ENCODE data around the gene BABAM2. TPM values are rescaled to one million over a fixed set of nuclear protein-coding genes. Genes with fewer than 3 reads are reported as not detected.
A peak's percentile ranks its signal among the peaks of the same experiment; 100 is the strongest.

Gene BABAM2
- total and polyA plus RNA-seq, 2 of the 4 experiments (the other 2 are of a cell fraction), result 20.9 to 23.1 TPM

- Histone ChIP-seq H3K4me2 (ENCODE audit: low read depth, low read length) (no peak overlapping the region), H2AK9ac (replicated peaks; ENCODE audit: low read depth, low read length, poor library complexity) (peak overlapping the region; percentile 19), H3K79me1 (ENCODE audit: low read depth in 1 of 2, low read length in 2 of 2) (peaks cover 0 to 5% of the 10 kb centered on the region in 2 experiments; a peak in 1 of 4 replicates), H3K27ac (ENCODE audit: insufficient read depth, low read length) (no peak overlapping the region), H3K36me3 (ENCODE audit: control insufficient read depth, insufficient read depth, low read length) (peaks cover 4% of the 10 kb centered on the region; the same call in 1 of the 2 replicates), H2AK5ac (ENCODE audit: low read depth, low read length) (no peak overlapping the region), H4K8ac (ENCODE audit: low read depth in 2 of 2, low read length in 2 of 2) (no peak overlapping the region), H3K27me3 (ENCODE audit: control insufficient read depth, insufficient read depth, low read length) (no peaks in the 10 kb centered on the region), H3K4ac (ENCODE audit: low read depth, low read length) (no peak overlapping the region), H4K20me1 (ENCODE audit: insufficient read depth, low read length) (no peaks in the 10 kb centered on the region), H3K14ac (replicated peaks; ENCODE audit: low read depth, low read length) (no peak overlapping the region), H3K9me1 (ENCODE audit: insufficient read depth, low read length) (peaks cover 6% of the 10 kb centered on the region; the same call in 1 of the 2 replicates), H3K23ac (ENCODE audit: low read depth, low read length) (no peak overlapping the region), H2BK15ac (ENCODE audit: low read depth, low read length) (no peak overlapping the region), H2BK20ac (ENCODE audit: low read depth, low read length) (no peak overlapping the region), H3K9ac (ENCODE audit: low read depth, low read length) (no peak overlapping the region), H2AFZ (replicated peaks; ENCODE audit: low read length, poor library complexity) (no peak overlapping the region), H4K91ac (ENCODE audit: insufficient read depth, low read depth, low read length) (no peak overlapping the region), H2BK5ac (ENCODE audit: low read depth, low read length, poor library complexity, severe bottlenecking) (no peak overlapping the region), H3K56ac (ENCODE audit: extremely low read depth, insufficient read depth, low read length) (no peak overlapping the region), H4K5ac (ENCODE audit: low read depth, low read length) (no peak overlapping the region), H3K4me1 (ENCODE audit: control insufficient read depth, insufficient read depth, low read length) (no peaks in the 10 kb centered on the region; the same call in 1 of the 2 replicates), H3K4me3 (ENCODE audit: insufficient read depth, low read depth, low read length) (no peak overlapping the region), H3K9me3 (ENCODE audit: control insufficient read depth, insufficient read depth, low read length) (no peaks in the 10 kb centered on the region), H3K18ac (ENCODE audit: low read depth, low read length) (no peak overlapping the region), H2BK120ac (ENCODE audit: low read depth, low read length) (no peak overlapping the region)
- no peak for DNase-seq
- dilution Hi-C loops (cut with HindIII; ENCODE audit: low sequenced_read_pairs, unreplicated experiment) (no loop called here), intact Hi-C loops (cut with micrococcal nuclease) (no loop called here), in situ Hi-C loops (cut with MboI; ENCODE audit: low sequenced_read_pairs) (no loop called here)
- ATAC-seq (ENCODE audit: low read depth), result no peak
- BruUV-seq (replicated peaks), result no TSS peak
- ChIA-PET POLR2A (ENCODE audit: unreplicated experiment) (no interaction called here), CTCF (interaction anchor here (0.7 kb wide), 1 partner anchor 33 kb away, joined by 3 read pairs; no protein-coding TSS in a partner anchor)
- TF ChIP-seq RAD21 (IDR thresholded peaks at IDR 0.05; ENCODE audit: low read length), result no peak
- TF ChIP-seq CTCF (conservative IDR thresholded peaks at IDR 0.05; ENCODE audit: low read depth, low read length), result no peak
- no peak for TF ChIP-seq USF2 (IDR thresholded peaks at IDR 0.05; ENCODE audit: low read depth, low read length)
- no peak for TF ChIP-seq MAFK (IDR thresholded peaks at IDR 0.05; ENCODE audit: low read depth, low read length)
- TF ChIP-seq MAZ (IDR thresholded peaks at IDR 0.05; ENCODE audit: borderline replicate concordance, low read depth, low read length), result no peak
- TF ChIP-seq POLR2A (IDR thresholded peaks at IDR 0.05; ENCODE audit: low read depth, low read length), result no peak
- WGBS, 2 experiments (ENCODE audit: extremely low coverage in 2 of 2, insufficient read length in 1 of 2), result 40% methylated on average over 1 of the region's 2 CpGs; no CpG with 5 or more reads in 1 of the 2 experiments
Measured at GRCh38 chr2:28310107-28310506, 419.6 kb downstream of the BABAM2 start.
